ENCODE data around the gene CBARP.

DNA sequence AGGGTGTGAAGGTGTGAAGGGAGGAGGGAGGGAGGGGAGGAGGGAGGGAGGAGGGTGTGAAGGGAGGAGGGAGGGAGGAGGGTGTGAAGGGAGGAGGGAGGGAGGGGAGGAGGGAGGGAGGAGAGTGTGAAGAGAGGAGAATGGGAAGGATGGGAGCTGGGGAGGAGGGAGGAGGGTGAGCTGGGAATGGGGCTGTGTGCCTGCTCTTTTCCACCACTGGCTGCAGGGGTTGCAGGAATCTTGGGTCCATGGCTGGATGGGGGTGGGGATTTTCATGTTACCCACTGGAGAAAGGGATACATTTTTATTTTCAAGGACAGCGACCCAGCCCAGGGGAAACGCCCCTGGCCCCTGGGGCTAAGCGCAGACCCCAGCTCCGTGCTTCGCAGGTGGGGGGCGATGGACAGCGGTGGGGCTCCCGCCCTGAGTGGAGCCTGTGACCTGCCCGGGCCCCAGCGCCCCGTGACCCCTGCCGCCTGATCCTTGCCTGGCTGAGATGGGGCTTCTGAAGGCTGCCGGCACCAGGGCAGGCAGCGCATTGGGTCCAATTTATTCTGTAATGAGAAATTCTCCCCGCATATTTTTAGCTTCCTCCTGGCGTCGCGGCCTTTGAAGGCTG is 44.9 kb upstream of the CBARP start:
- TF ChIP-seq BHLHE40 (IDR thresholded peaks at IDR 0.05; ENCODE audit: low read length) (no peak), TCF7L2 (IDR thresholded peaks at IDR 0.05; ENCODE audit: low read depth, low read length) (no peak), ZXDC (CRISPR knock-in tag; IDR thresholded peaks at IDR 0.05) (no peak), NR1H2 (CRISPR knock-in tag; IDR thresholded peaks at IDR 0.05; ENCODE audit: borderline replicate concordance, low read depth) (no peak)
- TF ChIP-seq, protein P1, sequence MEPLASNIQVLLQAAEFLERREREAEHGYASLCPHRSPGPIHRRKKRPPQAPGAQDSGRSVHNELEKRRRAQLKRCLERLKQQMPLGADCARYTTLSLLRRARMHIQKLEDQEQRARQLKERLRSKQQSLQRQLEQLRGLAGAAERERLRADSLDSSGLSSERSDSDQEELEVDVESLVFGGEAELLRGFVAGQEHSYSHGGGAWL (CRISPR knock-in tag; IDR thresholded peaks at IDR 0.05): no peak
- TF ChIP-seq, protein P2, sequence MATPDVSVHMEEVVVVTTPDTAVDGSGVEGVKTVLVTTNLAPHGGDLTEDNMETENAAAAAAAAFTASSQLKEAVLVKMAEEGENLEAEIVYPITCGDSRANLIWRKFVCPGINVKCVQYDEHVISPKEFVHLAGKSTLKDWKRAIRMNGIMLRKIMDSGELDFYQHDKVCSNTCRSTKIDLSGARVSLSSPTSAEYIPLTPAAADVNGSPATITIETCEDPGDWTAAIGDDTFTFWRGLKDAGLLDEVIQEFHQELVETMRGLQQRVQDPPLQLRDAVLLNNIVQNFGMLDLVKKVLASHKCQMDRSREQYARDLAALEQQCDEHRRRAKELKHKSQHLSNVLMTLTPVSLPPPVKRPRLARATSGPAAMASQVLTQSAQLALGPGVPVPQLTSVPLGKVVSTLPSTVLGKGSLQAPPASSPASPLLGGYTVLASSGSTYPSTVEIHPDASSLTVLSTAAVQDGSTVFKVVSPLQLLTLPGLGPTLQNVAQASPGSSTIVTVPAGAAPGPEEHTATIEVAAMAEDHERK (CRISPR knock-in tag; IDR thresholded peaks at IDR 0.05; ENCODE audit: low read depth): no peak
